B cell (primary cell): ENCODE measurements around the gene DNAJC11. TPM values are rescaled to one million over a fixed set of nuclear protein-coding genes. Genes with fewer than 3 reads are reported as not detected.

Experiments
- ATAC-seq: fragments of 200-7000 bp; cut with Tn5 transposase; one replicate; pipeline ENCODE4 v1.10.0; 2021; ENCODE audit warnings: low read depth, mild to moderate bottlenecking, moderate number of reproducible peaks, moderate library complexity
- CTCF ChIA-PET: fragments of 350-600 bp; sonication (Branson Sonifier 250); formaldehyde crosslinking; loops from one replicate; lab custom pipeline; 2021; ENCODE audit warnings: antibody characterized with exemption, inconsistent platforms; lab: Charles Lee
- POLR2A ChIA-PET: fragments of 350-600 bp; sonication (Branson Sonifier 250); formaldehyde crosslinking; loops from one replicate; lab custom pipeline; 2021; ENCODE audit warnings: antibody characterized with exemption; lab: Charles Lee
- DNase-seq: peaks from one replicate; pipeline ENCODE4 v3.0.0; 2013
- H2AFZ ChIP-seq: 2 replicates; pipeline ENCODE4 v1.6.1; 2012; ENCODE audit warnings: mild to moderate bottlenecking, low read depth, low read length; ENCODE audit not compliant: insufficient read depth, poor library complexity, severe bottlenecking
- H3K27ac ChIP-seq, 2 donors: 1 replicate in 1 of 2; 2 replicates in 1 of 2; pipeline ENCODE4 v1.5.1; 2012 to 2013; ENCODE audit warnings: low read length in 2 of 2, mild to moderate bottlenecking in 2 of 2, moderate library complexity in 1 of 2
- H3K27me3 ChIP-seq, 4 experiments: fragments of 200-600 bp in 1 of 4; sonication (generic) in 1 of 4; replicated peaks in 1 of 4; 1 replicate in 2 of 4; 2 replicates in 2 of 4; pipeline versions ENCODE4 v1.6.1 to v1.7.0; 2013 to 2016; ENCODE audit warnings: low read length in 3 of 4, mild to moderate bottlenecking in 2 of 4, mixed read lengths in 1 of 4, moderate library complexity in 1 of 4; ENCODE audit not compliant: insufficient read depth in 4 of 4, control insufficient read depth in 3 of 4; ENCODE audit errors: control extremely low read depth in 1 of 4
- H3K36me3 ChIP-seq, 2 experiments: replicated peaks in 1 of 2; 1 replicate in 1 of 2; 2 replicates in 1 of 2; pipeline versions ENCODE4 v1.6.1 to v1.7.1; 2013; ENCODE audit warnings: low read length in 1 of 2; ENCODE audit not compliant: insufficient read depth in 2 of 2, control insufficient read depth in 1 of 2; ENCODE audit errors: control extremely low read depth in 1 of 2, extremely low read depth in 1 of 2
- H3K4me1 ChIP-seq, 2 donors: fragments of 200-600 bp in 1 of 2; sonication (generic) in 1 of 2; 1 replicate in 1 of 2; 2 replicates in 1 of 2; pipeline versions ENCODE4 v1.5.1 to v1.6.1; 2013 to 2017; ENCODE audit warnings: low read length in 2 of 2; ENCODE audit not compliant: control insufficient read depth in 2 of 2, insufficient read depth in 2 of 2
- H3K4me2 ChIP-seq: replicated peaks from 2 replicates; pipeline ENCODE3; 2012; ENCODE audit warnings: mild to moderate bottlenecking, low read depth, low read length; ENCODE audit not compliant: poor library complexity, severe bottlenecking
- H3K4me3 ChIP-seq, 5 experiments: fragments of 200-600 bp in 1 of 5; sonication (generic) in 1 of 5; 1 replicate in 3 of 5; 2 replicates in 2 of 5; pipeline versions ENCODE4 v1.5.1 to v1.7.0; 2011 to 2016; ENCODE audit warnings: low read length in 4 of 5, mild to moderate bottlenecking in 4 of 5, low read depth in 2 of 5, control low read depth in 1 of 5, moderate library complexity in 1 of 5; ENCODE audit not compliant: insufficient read depth in 1 of 5; ENCODE audit errors: control extremely low read depth in 1 of 5, extremely low read depth in 1 of 5
- H3K79me2 ChIP-seq: fragments of 200-600 bp; sonication (generic); one replicate; pipeline ENCODE4 v1.6.0; 2016; ENCODE audit warnings: low read length; ENCODE audit not compliant: control insufficient read depth, insufficient read depth
- H3K9ac ChIP-seq: fragments of 200-600 bp; sonication (generic); 2 replicates; pipeline ENCODE4 v1.6.1; 2017; ENCODE audit warnings: mild to moderate bottlenecking, low read length, moderate library complexity
- H3K9me3 ChIP-seq, 3 donors: one replicate each; pipeline versions ENCODE4 v1.6.1 to v1.7.1; 2013; ENCODE audit warnings: low read length in 2 of 3; ENCODE audit not compliant: control insufficient read depth in 2 of 3, insufficient read depth in 1 of 3; ENCODE audit errors: control extremely low read depth in 1 of 3
- H4K20me1 ChIP-seq: 2 replicates; pipeline ENCODE4 v1.6.0; 2012; ENCODE audit warnings: mild to moderate bottlenecking, low read length; ENCODE audit not compliant: insufficient read depth, control insufficient read depth, poor library complexity, severe bottlenecking
- H3K27ac Mint-ChIP-seq: one replicate; pipeline ENCODE4 v1.8.0; 2021; ENCODE audit warnings: mixed read lengths
- H3K27me3 Mint-ChIP-seq: one replicate; pipeline ENCODE4 v1.8.0; 2021; ENCODE audit warnings: mixed read lengths
- H3K4me1 Mint-ChIP-seq: one replicate; pipeline ENCODE4 v1.8.0; 2021; ENCODE audit warnings: mixed read lengths
- H3K4me3 Mint-ChIP-seq: one replicate; pipeline ENCODE4 v1.8.0; 2021; ENCODE audit warnings: mixed read lengths
- H3K9me3 Mint-ChIP-seq: one replicate; pipeline ENCODE4 v1.8.0; 2022; ENCODE audit warnings: mixed read lengths; ENCODE audit not compliant: insufficient read depth
- EZH2 ChIP-seq: IDR thresholded peaks from 2 replicates; pipeline ENCODE4 v1.6.1; 2012; ENCODE audit warnings: borderline replicate concordance, low read depth, mild to moderate bottlenecking, moderate library complexity, low read length; ENCODE audit not compliant: insufficient read depth, poor library complexity, severe bottlenecking
- WGBS: methylation state at CpG from one replicate; pipeline ENCODE4 v1.1.5; 2013; ENCODE audit warnings: missing lambda C conversion rate; ENCODE audit not compliant: insufficient coverage; 5-methylcytosine and 5-hydroxymethylcytosine counted together
- intact Hi-C: fragments of 100-400 bp; cut with micrococcal nuclease; formaldehyde crosslinking; loops from one replicate; pipeline ENCODE4 v1.10.0; 2022
- polyA plus RNA-seq: library from polyadenylated mRNA; depleted of rRNA; stranded (reverse); fragments of >200 nt; gene quantifications from 2 replicates; pipeline ENCODE4 v1.2.3, GENCODE V29; 2012
- total RNA-seq, 2 donors: library from RNA; stranded (reverse); fragments of 120-200 nt in 1 of 2; gene quantifications; 1 replicate in 1 of 2; 2 replicates in 1 of 2; pipeline versions ENCODE4 v1.2.3 to v1.2.4, GENCODE V29; 2013 to 2022
- TF ChIP-seq, protein P1 (sequence below): fragments of 200-600 bp; IDR thresholded peaks from one replicate; pipeline ENCODE4 v1.8.0; 2022; ENCODE audit warnings: antibody characterized with exemption, mild to moderate bottlenecking

Gene DNAJC11
- total and polyA plus RNA-seq, 2 donors (not counting 1 experiment from before 2014, with no cell fraction given) = 29.2 to 51.6 TPM

- H3K9me3 ChIP-seq = no peaks in the 10 kb centered on the region
- CTCF ChIA-PET = interaction anchor here (1.1 to 5.4 kb wide), 4 partner anchors 20 to 47 kb away, joined by 3 to 33 read pairs (median 10); partner anchors contain the start of genes NOL9, TAS1R1, THAP3 and ZBTB48
- H3K79me2 ChIP-seq = peaks cover 46% of the 10 kb centered on the region
- H3K4me1 ChIP-seq = peaks cover 29 to 43% of the 10 kb centered on the region in 2 donors
- peak overlapping the region; percentile 93 for H3K4me3 Mint-ChIP-seq
- ATAC-seq = peak; percentile 29
- H3K4me1 Mint-ChIP-seq = peaks cover 40% of the 10 kb centered on the region
- intact Hi-C loops = loop anchor here (1.0 to 2.0 kb wide), 5 partner anchors 22 to 183 kb away; partner anchors contain the start of genes CAMTA1, DNAJC11 and NOL9
- peak overlapping the region; percentile 100 for H3K4me2 ChIP-seq
- WGBS = under 1% methylated on average over 103 of the region's 103 CpGs
- peak overlapping the region; percentile 66 to 94 (median 82) for H3K4me3 ChIP-seq
- DNase-seq = no peak
- no peaks in the 10 kb centered on the region for H3K27me3 Mint-ChIP-seq
- H3K9ac ChIP-seq = peak overlapping the region; percentile 78
- TF ChIP-seq, protein P1, sequence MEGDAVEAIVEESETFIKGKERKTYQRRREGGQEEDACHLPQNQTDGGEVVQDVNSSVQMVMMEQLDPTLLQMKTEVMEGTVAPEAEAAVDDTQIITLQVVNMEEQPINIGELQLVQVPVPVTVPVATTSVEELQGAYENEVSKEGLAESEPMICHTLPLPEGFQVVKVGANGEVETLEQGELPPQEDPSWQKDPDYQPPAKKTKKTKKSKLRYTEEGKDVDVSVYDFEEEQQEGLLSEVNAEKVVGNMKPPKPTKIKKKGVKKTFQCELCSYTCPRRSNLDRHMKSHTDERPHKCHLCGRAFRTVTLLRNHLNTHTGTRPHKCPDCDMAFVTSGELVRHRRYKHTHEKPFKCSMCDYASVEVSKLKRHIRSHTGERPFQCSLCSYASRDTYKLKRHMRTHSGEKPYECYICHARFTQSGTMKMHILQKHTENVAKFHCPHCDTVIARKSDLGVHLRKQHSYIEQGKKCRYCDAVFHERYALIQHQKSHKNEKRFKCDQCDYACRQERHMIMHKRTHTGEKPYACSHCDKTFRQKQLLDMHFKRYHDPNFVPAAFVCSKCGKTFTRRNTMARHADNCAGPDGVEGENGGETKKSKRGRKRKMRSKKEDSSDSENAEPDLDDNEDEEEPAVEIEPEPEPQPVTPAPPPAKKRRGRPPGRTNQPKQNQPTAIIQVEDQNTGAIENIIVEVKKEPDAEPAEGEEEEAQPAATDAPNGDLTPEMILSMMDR = no peak
- no peak for TF ChIP-seq EZH2
- H3K27me3 ChIP-seq = no peaks in the 10 kb centered on the region
- POLR2A ChIA-PET = interaction anchor here (0.7 to 3.4 kb wide), 6 partner anchors 10 to 208 kb away, joined by 4 to 21 read pairs (median 12); partner anchors contain the start of genes NOL9, PHF13, TAS1R1 and ZBTB48
- H3K27ac Mint-ChIP-seq = peak overlapping the region; percentile 92
- peak overlapping the region in 1 of 2 donors; percentile 51 for H3K27ac ChIP-seq
- peaks cover 41% of the 10 kb centered on the region for H4K20me1 ChIP-seq
- no peaks in the 10 kb centered on the region for H3K9me3 Mint-ChIP-seq
- peaks cover 0 to 10% of the 10 kb centered on the region in 2 experiments for H3K36me3 ChIP-seq
- H2AFZ ChIP-seq = peak overlapping the region; percentile 89
Measured at GRCh38 chr1:6601923-6602668, 99.5 kb downstream of the DNAJC11 start.
